NOMO-1 (cell line): ENCODE data around the gene WDR37.

ENCODE experiments used
- DNase-seq, 2 experiments: peaks; one replicate each; lab custom pipeline; 2025; ENCODE audit not compliant: unreplicated experiment in 2 of 2; lab: John Stamatoyannopoulos, UW

The WDR37 gene

GRCh38 chr10:1123972-1124371, 67.8 kb downstream of the WDR37 start:
- no peak for DNase-seq

- no peak for DNase-seq
These were observed 68.6 kb downstream of the WDR37 start for GRCh38 chr10:1124796-1125195.

- no peak for DNase-seq
These were observed 70.3 kb downstream of the WDR37 start for GRCh38 chr10:1126461-1126860.

GRCh38 chr10:1127629-1128028, 71.4 kb downstream of the WDR37 start:
- no peak for DNase-seq

GRCh38 chr10:1128115-1128514, 71.9 kb downstream of the WDR37 start:
- no peak for DNase-seq

GRCh38 chr10:1128649-1129048, 72.5 kb downstream of the WDR37 start:
- no peak for DNase-seq

- no peak for DNase-seq
These were observed 74.0 kb downstream of the WDR37 start for GRCh38 chr10:1130226-1130625.

GRCh38 chr10:1130995-1131790, 75.0 kb downstream of the WDR37 start:
- DNase-seq, result no peak

- no peak for DNase-seq
These were observed 76.4 kb downstream of the WDR37 start for GRCh38 chr10:1132584-1132983.

- DNase-seq, result no peak
These were observed 77.4 kb downstream of the WDR37 start for GRCh38 chr10:1133495-1134045.

GRCh38 chr10:1134156-1134555, 78.0 kb downstream of the WDR37 start:
- no peak for DNase-seq

GRCh38 chr10:1136268-1136667, 80.1 kb downstream of the WDR37 start:
- no peak for DNase-seq

GRCh38 chr10:1137499-1138163, 81.4 kb downstream of the WDR37 start:
- DNase-seq, result no peak

GRCh38 chr10:1138529-1138928, 82.3 kb downstream of the WDR37 start:
- no peak for DNase-seq

GRCh38 chr10:1141261-1141660, 85.1 kb downstream of the WDR37 start:
- DNase-seq, result no peak

GRCh38 chr10:1141701-1142100, 85.5 kb downstream of the WDR37 start:
- DNase-seq, result no peak

GRCh38 chr10:1142596-1142995, 86.4 kb downstream of the WDR37 start:
- no peak for DNase-seq

GRCh38 chr10:1147810-1148209, 91.6 kb downstream of the WDR37 start:
- no peak for DNase-seq

GRCh38 chr10:1148855-1149605, 92.8 kb downstream of the WDR37 start:
- DNase-seq, result no peak

GRCh38 chr10:1149793-1150637, 93.8 kb downstream of the WDR37 start:
- no peak for DNase-seq

GRCh38 chr10:1150638-1150955, 94.4 kb downstream of the WDR37 start:
- no peak for DNase-seq
